GM12872 (cell line): ENCODE data around the gene RTL9.

ENCODE experiments used
- CTCF ChIP-seq: IDR thresholded peaks from 3 replicates; pipeline ENCODE4 v1.5.1; 2011; ENCODE audit warnings: low read depth, mild to moderate bottlenecking, low read length, moderate library complexity; ENCODE audit not compliant: insufficient read depth

RTL9 gene

GRCh38 chrX:110395877-110396276 lies 37.2 kb downstream of the RTL9 start:
- TF ChIP-seq CTCF, result no peak

DNA sequence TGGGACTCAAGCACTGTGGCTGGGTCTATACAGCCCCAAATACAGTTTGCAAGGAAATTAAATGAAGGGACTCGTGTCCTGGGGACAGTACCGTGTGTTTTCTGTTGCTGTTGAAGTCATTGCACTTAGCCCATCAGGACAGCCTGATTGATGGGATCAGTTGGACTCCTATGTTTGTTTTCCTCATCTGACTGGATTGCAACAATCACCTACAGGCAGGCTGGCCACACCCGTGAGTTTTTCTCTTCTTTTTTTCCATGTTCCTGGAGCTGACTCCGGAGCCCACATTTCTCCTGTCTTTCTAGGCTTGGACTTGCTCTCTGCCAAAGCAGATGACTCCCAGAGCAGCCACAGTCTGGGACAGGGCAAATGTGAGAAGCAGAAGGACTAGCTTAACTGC lies 38.1 kb downstream of the RTL9 start:
- no peak for TF ChIP-seq CTCF

DNA sequence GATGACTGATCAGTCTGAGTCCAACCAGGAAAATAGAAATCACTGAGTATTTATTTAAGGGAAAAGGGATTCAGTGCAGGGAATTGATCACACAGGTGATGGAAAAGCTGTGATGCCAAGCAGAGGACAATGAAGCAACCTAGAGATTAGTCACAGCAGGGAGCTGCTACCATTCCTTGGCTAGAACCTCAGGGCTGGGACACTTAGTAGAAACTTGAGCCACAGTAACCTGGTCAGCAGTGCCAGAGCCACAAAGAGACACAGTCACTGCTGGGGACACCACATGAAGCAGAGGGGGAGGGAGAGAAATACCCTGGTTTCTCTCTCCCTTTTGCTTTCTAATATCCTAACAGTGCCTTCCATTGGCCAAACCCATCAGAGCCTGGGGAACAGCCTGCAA lies 38.7 kb downstream of the RTL9 start:
- no peak for TF ChIP-seq CTCF

GRCh38 chrX:110397904-110398303 lies 39.3 kb downstream of the RTL9 start:
- no peak for TF ChIP-seq CTCF

DNA sequence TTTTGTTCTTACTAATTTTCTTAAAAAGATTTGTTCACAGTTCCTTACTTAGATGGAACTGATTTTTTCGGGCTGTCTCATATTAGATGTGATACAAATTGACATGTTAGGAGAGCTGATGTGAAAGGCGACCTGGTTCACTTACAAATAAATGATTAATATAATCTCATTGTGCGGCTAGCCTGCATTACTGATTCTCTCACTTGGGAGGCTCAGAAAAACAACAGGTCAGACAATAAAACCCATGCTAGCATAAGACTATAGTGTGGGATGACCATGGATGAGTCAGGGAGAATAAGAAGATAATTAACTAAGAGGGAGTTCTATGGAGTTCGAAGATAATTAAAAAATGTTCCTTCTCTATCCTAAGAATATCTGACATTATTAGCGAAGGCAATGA lies 40.8 kb downstream of the RTL9 start:
- TF ChIP-seq CTCF, result no peak

DNA sequence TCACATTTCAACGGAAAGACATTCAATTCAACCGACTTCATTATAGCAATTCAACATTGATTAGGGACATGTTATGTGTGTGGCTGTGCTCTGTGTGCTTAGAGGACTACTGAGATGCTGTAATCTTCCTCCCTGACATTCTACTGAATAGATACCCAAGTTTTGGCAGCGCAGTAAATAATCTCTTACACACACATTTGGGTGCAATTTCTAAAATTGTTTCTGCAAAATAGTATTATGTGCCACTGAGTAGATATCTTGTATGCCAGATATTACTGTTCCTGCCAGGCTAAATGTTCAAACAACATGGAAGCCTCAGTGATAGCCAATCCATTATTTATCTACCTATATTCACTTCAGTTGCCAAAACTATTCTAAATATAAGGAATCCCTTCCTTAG lies 41.3 kb downstream of the RTL9 start:
- no peak for TF ChIP-seq CTCF

- no peak for TF ChIP-seq CTCF
Observed at GRCh38 chrX:110401135-110401534, 42.5 kb downstream of the RTL9 start.
